GM21526 (cell line): ENCODE results near the gene RNF130.
A peak's percentile ranks its signal among the peaks of the same experiment; 100 is the strongest.

Source experiments
- ATAC-seq: cut with Tn5 transposase; IDR thresholded peaks from one replicate; pipeline ENCODE4 v1.9.1; 2021; ENCODE audit warnings: moderate library complexity; ENCODE audit not compliant: unreplicated experiment, low FRiP score

Gene RNF130

DNA sequence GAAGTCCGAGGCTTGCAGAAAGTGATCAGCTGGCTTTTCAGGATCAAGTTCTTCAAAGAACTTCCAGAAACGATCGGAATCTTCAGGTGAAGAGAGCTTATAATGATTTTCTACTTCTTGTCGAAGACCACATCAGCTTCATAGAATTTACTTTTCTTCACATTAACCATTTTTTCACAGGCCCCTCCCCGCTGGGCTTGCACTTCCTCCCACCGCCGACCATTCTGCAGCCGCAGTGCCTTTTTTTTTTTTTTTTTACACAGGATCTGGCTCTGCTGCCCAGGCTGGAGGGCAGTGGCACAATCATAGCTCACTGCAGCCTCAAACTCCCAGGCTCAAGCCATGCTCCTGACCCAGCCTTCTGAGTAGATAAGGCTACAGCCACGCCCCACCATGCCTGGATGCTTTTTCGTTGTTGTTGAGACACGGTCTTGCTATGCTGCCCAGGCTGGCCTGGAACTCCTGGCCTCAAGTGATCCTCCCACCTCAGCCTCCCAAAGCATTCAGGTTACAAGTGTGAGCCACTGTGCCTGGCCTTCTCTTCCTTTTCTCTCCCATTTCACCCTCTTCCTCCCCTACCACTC lies 15.3 kb upstream of the RNF130 start:
- ATAC-seq = no peak

DNA sequence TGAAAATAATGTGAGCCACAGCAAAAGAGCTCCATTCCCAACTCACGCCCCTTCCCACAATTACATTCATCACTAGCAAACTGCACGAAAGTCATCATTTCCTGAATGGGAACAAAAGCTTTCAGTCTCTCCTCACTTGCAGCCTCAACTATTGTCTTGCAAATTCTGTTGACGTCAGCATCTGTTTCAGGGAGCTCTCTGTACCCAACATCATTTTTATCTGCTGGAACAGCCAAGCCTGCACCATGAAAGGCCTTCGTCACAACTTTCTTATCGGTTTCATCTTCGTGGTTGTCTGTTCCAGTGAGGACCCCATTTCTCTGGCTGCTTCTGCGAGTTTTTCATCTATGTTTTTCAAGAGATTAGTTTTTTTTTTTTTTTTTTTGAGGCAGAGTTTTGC lies 14.3 kb upstream of the RNF130 start:
- ATAC-seq = no peak

DNA sequence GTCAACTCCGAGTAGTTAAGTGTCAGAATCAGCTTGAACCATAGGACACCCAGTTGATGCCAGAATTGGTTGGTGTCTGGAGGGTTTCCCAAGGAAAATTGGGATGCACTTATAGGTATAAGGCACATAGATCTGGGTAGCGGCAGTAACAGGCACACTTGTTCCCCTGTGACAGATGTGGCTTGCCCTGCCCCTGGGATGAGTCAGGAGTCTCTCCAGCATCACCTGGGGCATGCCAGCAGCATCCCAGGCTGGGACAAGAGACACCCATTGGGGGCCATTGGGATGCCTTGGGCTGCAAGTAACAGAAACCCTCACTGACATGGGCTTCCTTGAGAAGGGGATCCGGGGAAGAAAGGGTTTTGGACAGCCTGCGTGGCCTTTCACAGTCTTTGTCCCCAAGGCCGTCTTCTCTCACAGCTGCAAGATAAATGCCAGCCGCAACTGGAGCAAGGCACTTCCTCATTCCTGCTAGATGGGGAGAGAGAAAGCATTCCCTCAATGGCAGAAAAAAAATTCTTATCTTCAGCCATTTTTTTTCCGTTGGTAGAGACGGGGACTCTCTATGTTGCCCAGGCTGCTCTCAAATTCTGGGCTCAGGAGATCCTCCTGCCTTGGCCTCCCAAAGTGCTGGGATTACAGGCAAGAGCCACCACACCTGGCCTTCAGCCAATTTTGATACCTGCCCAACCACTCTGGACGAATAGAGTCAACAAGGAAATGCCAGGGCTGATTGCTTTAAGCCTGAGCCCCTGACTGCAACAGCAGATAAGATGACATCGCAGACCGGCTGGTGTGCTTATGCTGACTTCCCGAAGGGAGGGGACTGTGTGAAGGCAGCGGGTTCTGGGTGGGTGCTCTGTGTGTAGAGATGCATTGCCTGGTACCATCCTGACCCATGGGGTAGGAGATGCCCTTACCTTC lies 13.3 kb upstream of the RNF130 start:
- no peak for ATAC-seq

DNA sequence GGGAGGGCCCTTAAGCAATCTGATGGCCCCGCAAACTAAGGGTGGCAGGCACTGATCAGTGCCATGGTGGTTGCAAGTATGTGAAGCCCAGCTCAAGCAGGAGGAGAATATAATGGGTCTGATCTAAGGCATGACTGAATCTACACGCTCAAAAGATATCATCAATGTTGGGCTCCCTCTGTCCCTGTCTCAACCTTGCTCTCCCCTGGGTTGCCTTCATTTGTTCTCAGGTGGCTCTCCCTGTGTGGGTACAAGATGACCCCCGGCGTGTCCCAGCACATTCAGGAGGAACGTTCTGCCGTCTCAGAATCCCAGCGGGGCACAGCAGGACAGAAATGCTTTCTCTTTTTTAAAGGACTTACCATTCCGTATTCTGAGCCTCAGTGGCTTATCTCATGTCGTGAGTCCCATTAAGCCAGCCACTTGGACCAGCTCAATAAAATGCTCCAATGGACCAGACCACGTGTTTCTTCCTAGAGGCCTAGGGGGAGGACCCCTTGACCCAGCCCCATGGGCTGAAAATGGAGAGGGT lies 12.0 kb upstream of the RNF130 start:
- ATAC-seq = no peak

DNA sequence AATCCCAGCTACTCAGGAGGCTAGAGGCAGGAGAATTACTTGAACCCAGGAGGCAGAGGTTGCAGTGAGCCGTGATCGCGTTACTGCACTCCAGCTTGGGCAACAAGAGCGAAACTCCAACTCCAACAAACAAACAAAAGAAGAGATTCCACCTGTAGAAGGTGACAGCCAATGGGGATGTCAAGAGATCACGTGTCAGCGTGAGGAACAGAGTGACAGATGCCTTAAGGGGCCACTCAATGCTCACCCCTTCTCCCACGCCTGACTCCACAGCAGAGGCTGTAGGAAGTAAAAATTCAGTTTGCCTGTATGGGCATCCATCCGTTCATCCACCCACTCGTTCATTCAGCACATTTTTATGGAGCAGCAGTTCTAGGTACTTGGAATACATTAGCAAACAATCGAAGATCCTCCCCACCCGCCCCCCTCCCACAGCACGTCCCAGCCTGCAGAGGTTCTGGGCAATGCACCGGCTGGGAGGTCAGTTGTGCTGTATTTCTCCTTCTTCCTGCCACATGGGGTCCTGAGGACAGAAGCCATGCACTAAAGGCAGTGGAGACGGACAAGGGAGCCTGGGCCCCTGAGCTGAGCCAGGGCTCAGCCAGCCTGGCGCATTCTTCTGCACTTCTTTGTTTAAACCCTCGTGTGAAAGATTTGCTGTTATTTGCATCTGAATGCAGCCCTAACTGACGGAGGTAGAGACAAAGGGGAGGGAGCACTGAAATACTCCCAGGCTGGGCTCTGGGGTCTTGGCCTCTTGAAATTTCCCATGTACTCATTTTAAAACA lies 11.3 kb upstream of the RNF130 start:
- no peak for ATAC-seq

DNA sequence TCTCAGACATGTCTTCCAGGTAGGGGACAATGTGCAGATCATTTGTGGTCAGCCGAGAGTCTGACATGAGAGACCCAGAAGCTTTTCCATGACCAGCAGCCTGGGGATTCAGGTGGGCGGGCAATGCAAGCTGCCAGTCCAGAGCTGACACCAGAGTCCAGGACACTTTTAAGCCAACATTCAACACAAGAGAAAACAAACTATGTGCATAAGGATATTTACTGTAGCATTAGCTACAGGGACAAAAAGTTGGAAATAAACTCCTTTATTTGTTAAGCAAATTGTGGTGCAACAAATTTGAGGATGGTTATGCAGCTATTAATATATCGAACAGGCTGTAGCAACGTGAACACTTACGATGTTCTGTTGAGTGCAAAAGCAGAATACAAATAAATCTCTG lies 9.9 kb upstream of the RNF130 start:
- ATAC-seq = no peak

DNA sequence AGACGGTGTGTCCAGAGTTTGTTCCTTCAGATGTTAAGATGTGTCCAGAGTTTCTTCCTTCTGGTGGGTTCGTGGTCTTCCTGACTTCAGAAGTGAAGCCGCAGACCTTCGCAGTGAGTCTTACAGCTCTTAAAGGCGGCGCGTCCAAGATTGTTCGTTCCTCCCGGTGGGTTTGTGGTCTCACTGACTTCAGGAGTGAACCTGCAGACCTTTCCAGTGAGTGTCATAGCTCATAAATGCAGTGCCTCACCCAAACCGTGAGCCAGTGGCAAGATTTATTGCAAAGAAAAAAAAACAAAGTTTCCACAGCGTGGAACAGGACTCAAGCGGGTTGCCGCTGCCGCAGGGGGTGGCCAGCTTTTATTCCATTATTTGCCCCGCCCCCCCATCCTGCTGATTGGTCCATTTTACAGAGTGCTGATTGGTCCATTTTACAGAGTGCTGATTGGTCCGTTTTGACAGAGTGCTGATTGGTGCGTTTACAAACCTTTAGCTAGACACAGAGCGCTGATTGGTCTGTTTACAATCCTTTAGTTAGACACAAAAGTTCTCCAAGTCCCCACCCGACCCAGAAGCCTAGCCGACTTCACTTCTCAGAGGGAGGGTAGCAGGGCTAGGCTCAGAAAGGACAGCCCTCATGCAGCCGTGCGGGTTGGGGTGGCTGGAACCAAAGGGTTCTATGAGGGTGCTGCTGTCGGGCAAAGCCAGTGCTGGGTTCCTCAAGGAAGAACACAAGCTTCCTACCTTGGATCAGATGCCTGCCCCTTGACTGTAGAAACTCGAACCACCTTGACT lies 9.1 kb upstream of the RNF130 start:
- ATAC-seq = no peak

DNA sequence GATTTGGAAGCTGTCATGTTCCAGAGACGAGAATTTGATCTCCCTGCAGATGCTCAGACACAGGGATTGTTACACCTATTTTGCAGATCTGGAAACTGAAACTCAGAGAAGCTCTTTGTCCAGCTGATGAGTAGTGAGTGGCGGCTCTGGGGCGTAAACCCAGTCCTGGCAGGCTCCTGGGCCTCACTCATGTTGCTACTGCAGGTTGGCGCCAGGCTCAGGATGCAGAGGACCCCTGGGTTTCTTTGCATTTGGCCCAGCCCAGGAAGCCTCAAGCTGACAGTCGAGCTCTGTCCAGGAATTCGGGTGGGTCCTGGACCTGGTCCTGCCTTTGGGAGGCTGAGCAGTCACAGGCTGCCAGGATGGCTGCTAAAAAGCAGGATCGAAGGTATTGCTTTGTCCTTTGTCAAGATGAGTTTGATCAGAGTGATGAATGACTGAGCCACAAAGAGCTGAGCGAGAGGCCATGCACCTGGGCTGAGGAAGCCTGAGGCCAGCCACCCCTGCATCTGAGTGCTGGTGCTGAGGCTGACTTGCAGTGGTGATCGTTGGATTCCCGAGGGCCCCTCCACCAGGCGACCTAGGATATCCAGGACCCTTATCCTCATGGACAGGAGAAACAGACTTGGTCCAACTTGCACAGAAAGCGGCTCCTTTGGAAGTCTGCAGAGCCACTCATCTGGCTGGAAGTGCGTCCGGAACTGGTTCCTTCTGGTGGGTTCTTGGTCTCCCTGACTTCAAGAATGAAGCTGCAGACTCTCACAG lies 8.3 kb upstream of the RNF130 start:
- no peak for ATAC-seq

DNA sequence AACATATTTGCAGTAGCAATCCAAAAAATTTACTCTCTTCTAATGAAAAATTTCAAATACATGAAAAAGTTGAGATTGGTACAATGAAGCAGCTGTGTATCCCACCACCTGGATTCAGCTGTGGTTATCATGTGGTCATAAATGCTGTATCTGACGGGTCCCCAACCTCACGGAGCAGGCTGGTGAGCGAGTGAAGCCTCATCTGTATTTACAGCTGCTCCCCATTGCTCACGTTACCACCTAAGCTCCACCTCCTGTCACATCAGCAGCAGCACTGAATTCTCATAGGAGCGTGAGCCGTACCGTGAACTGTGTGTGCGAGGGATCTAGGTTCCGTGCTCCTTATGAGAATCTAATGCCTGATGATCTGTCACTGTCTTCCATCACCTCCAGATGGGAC lies 6.8 kb upstream of the RNF130 start:
- no peak for ATAC-seq

DNA sequence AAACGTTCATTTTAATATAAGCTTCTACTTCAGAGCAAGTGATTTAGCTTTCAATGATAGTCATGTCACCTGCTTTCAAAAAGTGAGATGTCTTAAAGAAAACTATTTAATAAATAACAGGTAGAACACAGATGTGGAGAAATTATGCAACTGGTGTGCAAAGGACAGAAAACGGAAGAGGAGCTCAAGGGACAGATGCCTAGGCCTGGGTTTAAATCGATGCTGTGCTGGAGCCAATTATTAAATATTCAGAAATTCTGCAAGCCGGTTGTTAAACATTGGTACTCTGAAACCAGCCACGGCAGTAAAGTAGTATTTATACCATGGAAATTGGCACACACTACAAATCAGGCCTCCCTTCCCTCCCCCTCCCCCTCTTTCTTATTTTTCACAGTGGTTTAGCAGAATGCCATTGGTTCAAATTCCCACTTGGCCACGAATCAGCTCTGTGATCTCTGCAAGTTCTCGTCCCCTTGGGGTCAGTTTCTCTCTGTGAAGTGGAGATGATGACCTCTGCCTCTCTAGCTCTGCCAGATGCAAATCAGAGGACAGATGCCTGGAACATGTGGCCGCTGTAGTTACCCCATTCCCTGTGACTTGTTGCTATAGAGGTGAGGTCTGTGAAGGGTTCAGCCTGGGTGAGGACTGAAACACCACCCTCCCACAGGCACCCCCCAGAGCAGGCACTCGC lies 6.2 kb upstream of the RNF130 start:
- ATAC-seq = no peak

DNA sequence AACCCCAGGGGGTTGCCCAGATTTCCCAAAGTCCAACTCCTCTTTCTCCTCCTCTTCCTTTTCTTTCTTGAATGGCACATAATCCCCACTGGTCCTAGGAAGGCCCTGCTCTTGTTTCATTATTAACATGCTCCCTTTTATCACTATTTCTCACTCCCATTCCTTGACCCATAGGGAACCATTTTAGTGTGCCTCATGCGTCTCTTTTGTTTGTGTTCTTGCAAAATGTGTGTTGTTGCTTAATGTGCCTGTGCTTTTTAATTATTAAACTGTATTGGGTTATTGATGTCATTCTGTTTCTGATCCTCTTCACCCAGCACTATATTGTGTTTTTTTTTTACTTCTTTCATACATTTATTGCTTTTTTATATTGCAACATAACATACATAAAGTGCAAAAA lies 4.1 kb upstream of the RNF130 start:
- ATAC-seq = no peak

DNA sequence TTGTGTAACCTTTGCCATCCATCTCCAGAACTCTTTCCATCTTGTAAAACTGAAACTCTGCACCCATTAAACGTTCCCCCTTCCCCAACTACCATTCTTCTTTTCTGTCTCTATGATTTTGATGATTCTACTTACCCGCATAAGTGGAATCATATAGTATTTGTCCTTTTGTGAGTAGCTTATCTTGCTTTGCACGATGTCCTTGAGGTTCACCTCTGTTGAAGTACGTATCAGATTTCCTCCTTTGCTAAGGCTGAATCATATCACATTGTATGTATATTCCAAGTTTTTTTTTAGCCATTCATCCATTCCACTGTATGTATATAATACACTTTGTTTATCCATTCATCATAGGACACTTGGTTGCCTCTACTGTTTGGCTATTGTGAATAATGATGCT lies 2.9 kb upstream of the RNF130 start:
- no peak for ATAC-seq

DNA sequence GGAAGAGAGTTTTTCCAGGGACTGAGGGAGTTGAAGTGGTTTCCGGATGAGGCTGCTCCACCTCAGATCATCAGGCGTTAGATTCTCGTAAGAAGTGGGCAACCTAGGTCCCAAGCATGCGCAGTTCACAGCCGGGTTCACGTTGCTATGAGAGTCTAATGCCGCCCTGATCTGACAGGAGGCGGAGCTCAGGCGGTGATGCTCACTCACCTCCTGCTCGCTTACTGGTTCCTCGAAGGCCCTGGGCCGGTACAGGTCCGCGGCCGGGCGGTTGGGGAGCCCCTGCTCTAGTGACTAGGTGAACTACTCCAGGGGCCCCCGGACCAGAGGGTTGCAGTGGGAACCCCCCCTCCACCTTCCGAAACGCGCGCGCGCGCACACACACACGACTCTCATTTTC lies 997 bp upstream of the RNF130 start:
- no peak for ATAC-seq

DNA sequence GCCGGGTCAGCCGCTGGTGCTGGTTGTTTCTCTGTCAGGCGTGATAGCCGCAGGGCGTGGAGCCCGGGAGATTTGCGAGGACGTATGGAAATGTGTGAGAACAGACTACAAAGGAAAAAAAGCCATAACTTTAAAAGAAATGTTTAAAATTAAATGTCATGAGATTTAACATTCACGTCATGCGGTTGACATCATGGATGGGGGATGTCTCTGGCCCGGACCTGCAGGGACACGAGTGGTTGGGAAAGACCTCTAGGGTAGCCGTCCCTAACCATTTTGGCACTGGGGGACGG lies 643 bp upstream of the RNF130 start:
- ATAC-seq = no peak

DNA sequence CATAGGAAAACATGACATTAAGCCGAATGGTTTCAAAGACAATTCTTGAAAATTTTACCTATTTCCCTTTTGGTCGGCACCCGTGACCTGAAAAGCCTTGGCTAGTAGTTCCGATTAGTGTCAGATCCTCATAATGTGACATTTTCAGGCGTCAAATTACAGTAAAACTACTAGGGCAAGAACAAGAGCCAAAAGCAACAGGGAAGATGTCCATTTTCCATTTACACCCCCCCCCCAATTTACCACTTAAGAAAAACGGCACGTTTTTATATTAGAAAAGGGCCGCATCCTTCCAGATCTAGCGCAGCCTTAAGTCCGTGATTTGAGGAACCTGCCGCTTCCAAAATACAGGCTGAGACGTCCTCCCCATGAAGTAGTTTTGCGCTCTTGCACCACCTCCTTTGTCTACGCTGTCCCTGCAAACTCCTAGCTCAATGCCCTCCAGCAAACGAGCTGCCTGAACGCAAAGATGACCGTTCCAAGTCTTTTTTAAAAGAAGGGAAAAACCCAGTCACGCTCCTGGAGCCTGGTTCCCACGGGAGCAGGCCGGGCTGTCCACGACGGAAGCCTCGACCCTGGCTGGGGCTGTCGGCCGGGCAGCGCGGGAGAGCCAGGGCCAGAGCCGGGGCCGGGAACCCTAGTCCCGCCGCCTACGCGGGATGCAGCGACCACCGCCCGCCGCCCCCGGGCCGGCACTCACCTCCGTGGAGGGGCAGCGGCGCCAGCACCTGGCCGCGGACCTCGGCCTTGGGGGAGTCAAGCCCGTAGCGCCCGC lies 616 bp downstream of the RNF130 start:
- peak; percentile 11 for ATAC-seq

DNA sequence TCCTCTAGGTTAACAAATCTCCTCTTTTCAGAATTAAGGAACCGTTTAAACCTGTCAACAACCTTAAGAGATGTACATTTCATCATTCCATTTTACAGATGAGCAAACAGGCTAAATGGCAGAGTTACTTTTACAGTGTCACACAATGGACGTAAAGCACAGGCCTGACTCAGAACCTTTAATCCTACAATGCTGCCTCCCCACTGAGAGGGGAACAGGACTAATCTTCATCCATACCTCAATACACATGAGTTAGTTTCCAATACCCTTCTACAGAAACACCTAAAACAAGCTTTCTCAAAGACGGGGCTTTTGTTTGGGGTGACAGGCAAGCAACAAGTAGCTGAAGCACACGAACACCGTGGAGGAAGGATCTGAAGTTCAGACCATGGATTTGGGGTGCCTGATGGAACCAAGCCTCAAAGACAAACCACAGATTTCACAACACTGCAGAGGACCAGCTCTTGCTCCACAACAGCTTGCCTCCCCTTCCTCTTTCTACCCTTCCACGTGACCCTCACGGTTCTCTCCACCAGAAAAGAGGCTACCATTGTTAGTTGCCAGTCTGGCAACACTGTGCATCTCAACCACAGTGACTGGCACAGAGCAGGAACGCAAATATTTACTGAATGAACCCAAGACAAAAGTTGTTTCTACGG lies 1.8 kb downstream of the RNF130 start:
- no peak for ATAC-seq

DNA sequence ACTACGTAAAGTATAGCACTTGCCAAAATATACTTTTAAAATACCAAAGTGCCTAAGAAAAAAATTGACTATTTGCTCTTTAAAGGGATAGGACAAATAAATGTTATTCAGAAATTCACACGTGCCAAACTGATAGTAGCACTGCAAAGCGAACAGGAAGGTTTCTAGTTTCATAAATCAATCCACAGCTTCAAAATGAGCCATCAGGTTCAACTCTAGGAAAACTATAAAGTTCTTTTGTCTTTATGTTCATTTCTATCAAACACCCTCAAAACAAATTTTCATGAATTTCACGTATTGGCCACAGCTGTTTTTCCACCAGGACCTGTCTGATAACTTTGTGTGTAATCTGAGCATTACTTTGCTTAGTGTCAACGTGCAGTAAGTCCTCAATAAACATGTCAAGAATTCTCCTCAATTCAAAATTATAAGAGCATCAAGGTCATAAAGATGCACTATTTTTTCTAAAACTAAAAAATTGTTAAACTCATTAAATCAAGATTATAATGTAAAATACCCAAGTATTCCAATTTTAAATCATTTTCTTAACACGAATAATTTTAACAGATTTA lies 3.0 kb downstream of the RNF130 start:
- ATAC-seq = no peak

DNA sequence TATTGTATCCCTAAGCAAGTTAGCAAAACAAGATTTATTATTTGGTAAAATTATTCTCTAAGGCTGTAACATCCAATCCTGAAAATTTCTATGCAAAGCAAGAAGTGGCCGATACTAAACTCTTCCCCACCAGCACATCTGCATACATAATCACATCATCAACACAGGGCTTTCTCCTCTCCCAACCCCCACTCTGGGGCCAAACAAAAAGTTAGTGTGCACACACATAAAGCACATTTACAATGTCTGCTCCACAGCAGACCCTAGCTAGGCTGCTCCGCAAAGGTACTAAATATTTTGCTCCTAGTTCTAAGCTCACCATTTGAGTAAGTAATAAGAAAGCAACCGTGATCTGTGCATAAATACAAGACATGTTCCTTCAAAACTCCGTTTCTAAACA lies 3.6 kb downstream of the RNF130 start:
- no peak for ATAC-seq
